ENCODE results near the gene SERAC1.

SERAC1 gene

GRCh38 chr6:158087224-158087867 is 80.7 kb downstream of the SERAC1 start:
- Histone ChIP-seq H3K27ac (replicated peaks) (peak overlapping the region; percentile 99), H3K4me3 (replicated peaks; ENCODE audit: insufficient read depth, low read length) (peak overlapping the region; percentile 32), H3K27me3 (ENCODE audit: insufficient read depth, poor library complexity, severe bottlenecking) (no peaks in the 10 kb centered on the region)
- TF ChIP-seq, protein P1, sequence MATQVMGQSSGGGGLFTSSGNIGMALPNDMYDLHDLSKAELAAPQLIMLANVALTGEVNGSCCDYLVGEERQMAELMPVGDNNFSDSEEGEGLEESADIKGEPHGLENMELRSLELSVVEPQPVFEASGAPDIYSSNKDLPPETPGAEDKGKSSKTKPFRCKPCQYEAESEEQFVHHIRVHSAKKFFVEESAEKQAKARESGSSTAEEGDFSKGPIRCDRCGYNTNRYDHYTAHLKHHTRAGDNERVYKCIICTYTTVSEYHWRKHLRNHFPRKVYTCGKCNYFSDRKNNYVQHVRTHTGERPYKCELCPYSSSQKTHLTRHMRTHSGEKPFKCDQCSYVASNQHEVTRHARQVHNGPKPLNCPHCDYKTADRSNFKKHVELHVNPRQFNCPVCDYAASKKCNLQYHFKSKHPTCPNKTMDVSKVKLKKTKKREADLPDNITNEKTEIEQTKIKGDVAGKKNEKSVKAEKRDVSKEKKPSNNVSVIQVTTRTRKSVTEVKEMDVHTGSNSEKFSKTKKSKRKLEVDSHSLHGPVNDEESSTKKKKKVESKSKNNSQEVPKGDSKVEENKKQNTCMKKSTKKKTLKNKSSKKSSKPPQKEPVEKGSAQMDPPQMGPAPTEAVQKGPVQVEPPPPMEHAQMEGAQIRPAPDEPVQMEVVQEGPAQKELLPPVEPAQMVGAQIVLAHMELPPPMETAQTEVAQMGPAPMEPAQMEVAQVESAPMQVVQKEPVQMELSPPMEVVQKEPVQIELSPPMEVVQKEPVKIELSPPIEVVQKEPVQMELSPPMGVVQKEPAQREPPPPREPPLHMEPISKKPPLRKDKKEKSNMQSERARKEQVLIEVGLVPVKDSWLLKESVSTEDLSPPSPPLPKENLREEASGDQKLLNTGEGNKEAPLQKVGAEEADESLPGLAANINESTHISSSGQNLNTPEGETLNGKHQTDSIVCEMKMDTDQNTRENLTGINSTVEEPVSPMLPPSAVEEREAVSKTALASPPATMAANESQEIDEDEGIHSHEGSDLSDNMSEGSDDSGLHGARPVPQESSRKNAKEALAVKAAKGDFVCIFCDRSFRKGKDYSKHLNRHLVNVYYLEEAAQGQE (IDR thresholded peaks at IDR 0.05; ENCODE audit: insufficient replicate concordance, low read depth) = peak; percentile 13
- no peak for TF ChIP-seq GABPA (IDR thresholded peaks at IDR 0.05; ENCODE audit: low read depth)
- TF ChIP-seq POLR2AphosphoS5 (IDR thresholded peaks at IDR 0.05; ENCODE audit: low read depth) = peak; percentile 31; the same call in 1 of the 2 replicates
- TF ChIP-seq SPI1 (IDR thresholded peaks at IDR 0.05; ENCODE audit: borderline replicate concordance, low read depth) = no peak
- DNase-seq (ENCODE audit: low read depth in 1 of 2, low spot score in 1 of 2) = peak; percentile 32 to 40

- Histone ChIP-seq H3K4me3 (replicated peaks; ENCODE audit: insufficient read depth, low read length) (peak overlapping the region; percentile 32), H3K27ac (replicated peaks) (peak overlapping the region; percentile 99), H3K27me3 (ENCODE audit: insufficient read depth, poor library complexity, severe bottlenecking) (no peaks in the 10 kb centered on the region)
- DNase-seq (ENCODE audit: low read depth in 1 of 2, low spot score in 1 of 2) = peak; percentile 89 to 93
- TF ChIP-seq SPI1 (IDR thresholded peaks at IDR 0.05; ENCODE audit: borderline replicate concordance, low read depth) = peak; percentile 54; the same call in 1 of the 2 replicates
- TF ChIP-seq POLR2AphosphoS5 (IDR thresholded peaks at IDR 0.05; ENCODE audit: low read depth) = peak; percentile 81
- no peak for TF ChIP-seq CTCF (IDR thresholded peaks at IDR 0.05; ENCODE audit: insufficient read depth, low read length)
- peak; percentile 76 for TF ChIP-seq GABPA (IDR thresholded peaks at IDR 0.05; ENCODE audit: low read depth)
- TF ChIP-seq, protein P1 (IDR thresholded peaks at IDR 0.05; ENCODE audit: insufficient replicate concordance, low read depth) = peak; percentile 31
These were observed 81.4 kb downstream of the SERAC1 start for GRCh38 chr6:158086504-158087223.

- TF ChIP-seq, protein P1 (IDR thresholded peaks at IDR 0.05; ENCODE audit: insufficient replicate concordance, low read depth) = no peak
- peak; percentile 56; the same call in 1 of the 2 replicates for TF ChIP-seq SPI1 (IDR thresholded peaks at IDR 0.05; ENCODE audit: borderline replicate concordance, low read depth)
- 0 out of 2 replicates have a peak, but pooled peaks have one; percentile 43 for TF ChIP-seq POLR2AphosphoS5 (IDR thresholded peaks at IDR 0.05; ENCODE audit: low read depth)
- TF ChIP-seq GABPA (IDR thresholded peaks at IDR 0.05; ENCODE audit: low read depth) = no peak
- TF ChIP-seq CTCF (IDR thresholded peaks at IDR 0.05; ENCODE audit: insufficient read depth, low read length) = no peak
- peak overlapping the region; percentile 99 for H3K27ac ChIP-seq (replicated peaks)
- H3K4me3 ChIP-seq (replicated peaks; ENCODE audit: insufficient read depth, low read length) = no peak overlapping the region
- no peak for DNase-seq (ENCODE audit: low read depth in 1 of 2, low spot score in 1 of 2)
- H3K27me3 ChIP-seq (ENCODE audit: insufficient read depth, poor library complexity, severe bottlenecking) = no peaks in the 10 kb centered on the region
These were observed 82.0 kb downstream of the SERAC1 start for GRCh38 chr6:158086054-158086503.

Data from HL-60 (cell line).